ENCODE measurements around the gene AKAP1. TPM values are rescaled to one million over a fixed set of nuclear protein-coding genes. Genes with fewer than 3 reads are reported as not detected.

Gene AKAP1
- total RNA-seq, 1 donor from 2014 or later = 21.5 TPM

DNA sequence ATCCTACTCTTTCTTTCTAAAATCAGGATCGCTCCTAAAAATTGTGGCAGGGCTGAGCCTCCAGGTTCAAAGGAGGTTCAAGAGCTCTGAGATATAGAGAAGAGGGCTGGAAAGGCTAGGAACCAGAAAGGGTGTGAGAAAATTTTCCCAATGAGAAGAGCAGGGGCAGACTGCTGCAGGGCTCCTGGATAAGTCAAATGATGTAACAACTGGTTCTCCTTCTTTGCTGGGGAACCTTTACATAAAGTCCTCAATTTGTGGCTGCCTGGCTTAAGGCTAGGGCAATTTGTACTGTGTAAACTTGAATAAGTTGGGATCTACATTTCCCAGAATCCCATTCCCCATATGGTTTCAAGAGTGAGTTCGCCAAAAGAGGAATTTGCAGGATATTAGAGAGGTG lies 16.3 kb upstream of the AKAP1 start:
- no peak for DNase-seq (ENCODE audit: low read depth, low spot score)
- H3K36me3 Mint-ChIP-seq (ENCODE audit: low read depth) = no peaks in the 10 kb centered on the region
- peaks cover 15% of the 10 kb centered on the region for H3K4me1 Mint-ChIP-seq
- no peak overlapping the region for H3K27ac Mint-ChIP-seq (ENCODE audit: unreplicated experiment)
- H3K4me3 Mint-ChIP-seq = no peak overlapping the region
- H3K27me3 Mint-ChIP-seq (ENCODE audit: low read depth) = no peaks in the 10 kb centered on the region
- peaks cover 5% of the 10 kb centered on the region for H3K9me3 Mint-ChIP-seq
- TF ChIP-seq, protein P1, sequence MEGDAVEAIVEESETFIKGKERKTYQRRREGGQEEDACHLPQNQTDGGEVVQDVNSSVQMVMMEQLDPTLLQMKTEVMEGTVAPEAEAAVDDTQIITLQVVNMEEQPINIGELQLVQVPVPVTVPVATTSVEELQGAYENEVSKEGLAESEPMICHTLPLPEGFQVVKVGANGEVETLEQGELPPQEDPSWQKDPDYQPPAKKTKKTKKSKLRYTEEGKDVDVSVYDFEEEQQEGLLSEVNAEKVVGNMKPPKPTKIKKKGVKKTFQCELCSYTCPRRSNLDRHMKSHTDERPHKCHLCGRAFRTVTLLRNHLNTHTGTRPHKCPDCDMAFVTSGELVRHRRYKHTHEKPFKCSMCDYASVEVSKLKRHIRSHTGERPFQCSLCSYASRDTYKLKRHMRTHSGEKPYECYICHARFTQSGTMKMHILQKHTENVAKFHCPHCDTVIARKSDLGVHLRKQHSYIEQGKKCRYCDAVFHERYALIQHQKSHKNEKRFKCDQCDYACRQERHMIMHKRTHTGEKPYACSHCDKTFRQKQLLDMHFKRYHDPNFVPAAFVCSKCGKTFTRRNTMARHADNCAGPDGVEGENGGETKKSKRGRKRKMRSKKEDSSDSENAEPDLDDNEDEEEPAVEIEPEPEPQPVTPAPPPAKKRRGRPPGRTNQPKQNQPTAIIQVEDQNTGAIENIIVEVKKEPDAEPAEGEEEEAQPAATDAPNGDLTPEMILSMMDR (conservative IDR thresholded peaks at IDR 0.05) = no peak

DNA sequence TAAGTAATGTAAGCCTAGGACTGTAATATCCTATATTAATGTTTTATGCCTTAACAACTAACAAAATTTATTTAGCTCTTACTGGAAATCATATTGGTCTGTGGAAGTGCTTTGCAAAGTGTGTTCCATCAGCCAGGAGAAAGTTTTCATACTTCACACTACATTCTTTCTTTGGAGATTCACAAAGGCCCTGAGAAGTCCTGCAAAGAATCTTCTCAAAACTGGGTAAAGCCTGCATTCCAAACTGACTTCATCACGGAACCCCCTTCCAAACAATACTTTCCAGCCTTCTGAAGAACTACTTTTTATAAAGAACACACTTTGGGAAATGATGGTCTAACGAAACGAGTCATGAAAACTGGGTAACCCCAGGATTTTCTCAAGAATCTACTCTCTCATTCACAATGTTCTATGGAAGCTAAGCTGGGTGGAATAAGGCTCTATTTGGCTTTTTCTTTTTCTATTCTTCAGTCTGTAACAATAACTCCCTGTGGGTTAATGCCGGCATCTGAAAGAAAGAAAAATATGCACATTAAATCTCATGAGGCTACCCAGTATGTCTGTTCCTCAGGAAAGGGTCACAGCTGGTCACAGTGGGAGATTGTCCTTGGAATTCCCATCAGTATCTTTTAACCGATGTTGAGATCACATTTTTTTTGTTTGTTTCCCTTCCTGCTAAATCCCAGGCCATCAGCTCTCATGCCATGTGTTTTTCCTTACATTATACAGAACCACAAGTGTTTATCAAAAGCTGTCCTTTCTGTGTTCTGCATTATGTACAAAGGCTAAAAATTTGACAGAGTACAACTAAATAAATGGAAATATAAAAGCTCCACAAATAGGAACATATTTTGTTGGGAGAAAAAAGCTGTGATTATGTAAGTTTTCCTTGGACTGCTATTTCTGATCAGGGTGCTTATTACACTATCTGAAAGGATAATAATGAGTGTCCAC lies 12.8 kb upstream of the AKAP1 start:
- Mint-ChIP-seq H3K4me3 (no peak overlapping the region), H3K27me3 (ENCODE audit: low read depth) (peaks cover 2% of the 10 kb centered on the region), H3K36me3 (ENCODE audit: low read depth) (no peaks in the 10 kb centered on the region), H3K27ac (ENCODE audit: unreplicated experiment) (peak overlapping the region; percentile 45), H3K4me1 (peaks cover 15% of the 10 kb centered on the region), H3K9me3 (peaks cover 2% of the 10 kb centered on the region)
- TF ChIP-seq, protein P1 (conservative IDR thresholded peaks at IDR 0.05) = no peak
- DNase-seq (ENCODE audit: low read depth, low spot score) = no peak

DNA sequence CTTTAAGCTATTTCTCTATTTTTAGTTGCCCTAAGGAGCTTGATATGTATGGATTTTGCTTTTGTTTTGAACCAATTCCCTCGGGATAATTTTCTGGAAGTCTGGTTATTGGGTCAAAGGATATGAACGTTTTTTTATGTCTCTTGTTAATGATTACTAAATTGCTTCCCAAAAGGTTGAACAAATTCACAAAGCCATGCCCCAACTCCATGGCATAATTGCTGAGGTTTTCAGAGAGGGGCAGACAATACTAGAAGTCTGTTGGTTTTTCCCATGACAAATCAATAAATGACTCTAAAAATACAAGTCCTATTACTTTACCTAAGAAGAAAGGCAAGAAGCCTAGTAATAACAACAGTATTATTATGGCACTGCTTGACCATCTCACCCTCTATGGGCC lies 11.4 kb upstream of the AKAP1 start:
- peaks cover 2% of the 10 kb centered on the region for H3K9me3 Mint-ChIP-seq
- no peaks in the 10 kb centered on the region for H3K36me3 Mint-ChIP-seq (ENCODE audit: low read depth)
- no peak overlapping the region for H3K27ac Mint-ChIP-seq (ENCODE audit: unreplicated experiment)
- H3K4me3 Mint-ChIP-seq = no peak overlapping the region
- peaks cover 9% of the 10 kb centered on the region for H3K4me1 Mint-ChIP-seq
- TF ChIP-seq, protein P1 (conservative IDR thresholded peaks at IDR 0.05) = no peak
- H3K27me3 Mint-ChIP-seq (ENCODE audit: low read depth) = peaks cover 2% of the 10 kb centered on the region
- no peak for DNase-seq (ENCODE audit: low read depth, low spot score)

DNA sequence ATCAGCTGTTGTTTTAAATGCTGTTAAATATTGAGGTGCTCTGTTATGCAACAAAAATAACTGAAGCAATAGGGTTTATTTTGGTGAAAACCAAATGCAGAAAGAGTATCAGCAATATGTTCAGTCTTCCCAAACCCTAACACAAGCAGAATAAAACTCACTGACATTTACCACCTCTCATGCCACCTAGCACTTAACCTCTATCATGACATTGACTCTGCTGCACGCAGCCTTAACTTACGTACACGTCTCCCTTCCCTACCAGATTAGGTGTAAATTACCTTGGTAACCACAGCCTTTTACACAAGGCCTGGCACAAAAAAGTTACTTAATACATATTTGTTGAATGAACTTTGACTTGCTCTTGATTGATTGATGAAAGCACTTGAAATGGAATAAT lies 9.9 kb upstream of the AKAP1 start:
- no peak for DNase-seq (ENCODE audit: low read depth, low spot score)
- Mint-ChIP-seq H3K4me3 (no peak overlapping the region), H3K27me3 (ENCODE audit: low read depth) (peaks cover 2% of the 10 kb centered on the region), H3K9me3 (no peaks in the 10 kb centered on the region), H3K27ac (ENCODE audit: unreplicated experiment) (no peak overlapping the region), H3K4me1 (peaks cover 9% of the 10 kb centered on the region), H3K36me3 (ENCODE audit: low read depth) (no peaks in the 10 kb centered on the region)
- TF ChIP-seq, protein P1 (conservative IDR thresholded peaks at IDR 0.05) = no peak

DNA sequence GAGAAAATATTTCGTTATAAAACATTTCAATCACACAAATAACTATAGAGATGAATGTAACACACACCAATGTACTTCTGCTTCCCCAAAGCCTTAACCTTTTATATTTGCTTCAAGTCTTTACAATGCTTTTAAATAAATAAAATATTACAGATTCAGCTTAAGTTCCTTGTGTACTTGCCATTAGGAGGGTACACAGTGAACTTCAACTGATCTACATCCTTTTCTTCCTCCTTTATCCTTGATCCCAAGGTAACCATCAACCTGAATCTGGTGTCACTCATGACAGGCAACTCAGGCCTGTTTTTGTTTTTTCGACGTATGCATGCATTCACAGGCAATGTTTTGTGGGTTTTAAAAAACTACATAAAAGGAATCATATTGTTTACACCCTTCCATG lies 9.3 kb upstream of the AKAP1 start:
- Mint-ChIP-seq H3K27me3 (ENCODE audit: low read depth) (peaks cover 2% of the 10 kb centered on the region), H3K36me3 (ENCODE audit: low read depth) (no peaks in the 10 kb centered on the region), H3K9me3 (no peaks in the 10 kb centered on the region), H3K4me1 (peaks cover 9% of the 10 kb centered on the region), H3K4me3 (no peak overlapping the region), H3K27ac (ENCODE audit: unreplicated experiment) (no peak overlapping the region)
- TF ChIP-seq, protein P1 (conservative IDR thresholded peaks at IDR 0.05) = no peak
- no peak for DNase-seq (ENCODE audit: low read depth, low spot score)

All from neural crest cell (in vitro differentiated cells).